Caco-2 (cell line): ENCODE results near the gene MTA3. TPM values are rescaled to one million over a fixed set of nuclear protein-coding genes. Genes with fewer than 3 reads are reported as not detected.

Experiments
- BruUV-seq: library from RNA; stranded (reverse); fragments of 400-500 nt; replicated peaks from 2 replicates; lab custom pipeline; 2021; lab: Mats Ljungman, UMichigan
- CTCF ChIA-PET: fragments of 300-600 bp; sonication (Branson Sonifier 250); formaldehyde crosslinking; loops from one replicate; lab custom pipeline; 2022; ENCODE audit warnings: antibody characterized with exemption; lab: Charles Lee
- POLR2A ChIA-PET: fragments of 300-600 bp; sonication (Branson Sonifier 250); formaldehyde crosslinking; loops from one replicate; lab custom pipeline; 2022; ENCODE audit warnings: antibody characterized with exemption; lab: Charles Lee
- DNase-seq, 2 experiments: peaks; one replicate each; pipeline versions ENCODE4 v3.0.0 to v3.0.0-alpha.2; 2020 to 2022
- H3K27me3 ChIP-seq: replicated peaks from 2 replicates; pipeline ENCODE4 v1.6.0; 2011; ENCODE audit warnings: low read length; ENCODE audit not compliant: control insufficient read depth, insufficient read depth
- H3K36me3 ChIP-seq: 2 replicates; pipeline ENCODE4 v1.5.1; 2011; ENCODE audit warnings: low read length; ENCODE audit not compliant: control insufficient read depth, insufficient read depth
- H3K4me1 ChIP-seq: fragments of 250-450 bp; sonication (Bioruptor Pico); 2 replicates; pipeline ENCODE4 v1.5.1; 2020; ENCODE audit warnings: mild to moderate bottlenecking
- H3K4me3 ChIP-seq: 2 replicates; pipeline ENCODE4 v1.5.1; 2011; ENCODE audit warnings: low read depth, mild to moderate bottlenecking, control low read depth, low read length
- H3K9me3 ChIP-seq: fragments of 250-450 bp; sonication (Bioruptor Pico); 2 replicates; pipeline ENCODE4 v1.5.1; 2020; ENCODE audit warnings: mild to moderate bottlenecking, moderate library complexity
- H3K27ac Mint-ChIP-seq: one replicate; pipeline ENCODE4 v1.8.0; 2022; ENCODE audit warnings: mixed read lengths; ENCODE audit not compliant: unreplicated experiment
- H3K27me3 Mint-ChIP-seq: one replicate; pipeline ENCODE4 v1.8.0; 2022; ENCODE audit warnings: mixed read lengths; ENCODE audit not compliant: insufficient read depth, unreplicated experiment
- H3K36me3 Mint-ChIP-seq: one replicate; pipeline ENCODE4 v1.8.0; 2022; ENCODE audit warnings: mild to moderate bottlenecking, mixed read lengths; ENCODE audit not compliant: insufficient read depth, unreplicated experiment
- H3K4me1 Mint-ChIP-seq: one replicate; pipeline ENCODE4 v1.8.0; 2022; ENCODE audit warnings: low read depth, mixed read lengths; ENCODE audit not compliant: unreplicated experiment
- H3K4me3 Mint-ChIP-seq: one replicate; pipeline ENCODE4 v1.8.0; 2022; ENCODE audit warnings: mild to moderate bottlenecking, moderate library complexity, mixed read lengths; ENCODE audit not compliant: unreplicated experiment
- H3K9me3 Mint-ChIP-seq: one replicate; pipeline ENCODE4 v1.8.0; 2022; ENCODE audit warnings: mixed read lengths; ENCODE audit not compliant: unreplicated experiment
- intact Hi-C: fragments of 100-400 bp; cut with micrococcal nuclease; formaldehyde crosslinking; loops from one replicate; pipeline ENCODE4 v1.10.0; 2022; ENCODE audit not compliant: unreplicated experiment
- total RNA-seq: library from RNA; stranded (reverse); gene quantifications from 2 replicates; pipeline ENCODE4 v1.2.3, GENCODE V29; 2022
- TF ChIP-seq, protein P1 (sequence below), 2 experiments: fragments of 200-600 bp in 1 of 2; IDR thresholded peaks; 1 replicate in 1 of 2; 2 replicates in 1 of 2; pipeline versions ENCODE4 v1.5.1 to v1.8.0; 2011 to 2022; ENCODE audit warnings: antibody characterized with exemption in 1 of 2, control low read depth in 1 of 2, inconsistent platforms in 1 of 2, low read depth in 1 of 2, low read length in 1 of 2, mild to moderate bottlenecking in 1 of 2, moderate library complexity in 1 of 2; ENCODE audit not compliant: insufficient read depth in 1 of 2, severe bottlenecking in 1 of 2, unreplicated experiment in 1 of 2

MTA3 gene
- total RNA-seq, 1 experiment from 2014 or later: 85.7 TPM

- no peaks in the 10 kb centered on the region for H3K9me3 Mint-ChIP-seq
- ChIA-PET CTCF (no interaction called here), POLR2A (no interaction called here)
- H3K27ac Mint-ChIP-seq: no peak overlapping the region
- H3K4me1 ChIP-seq: no peaks in the 10 kb centered on the region
- H3K4me1 Mint-ChIP-seq: no peaks in the 10 kb centered on the region
- DNase-seq: no peak
- no peaks in the 10 kb centered on the region for H3K36me3 Mint-ChIP-seq
- no TSS peak for BruUV-seq
- H3K4me3 ChIP-seq: no peak overlapping the region
- TF ChIP-seq, protein P1, sequence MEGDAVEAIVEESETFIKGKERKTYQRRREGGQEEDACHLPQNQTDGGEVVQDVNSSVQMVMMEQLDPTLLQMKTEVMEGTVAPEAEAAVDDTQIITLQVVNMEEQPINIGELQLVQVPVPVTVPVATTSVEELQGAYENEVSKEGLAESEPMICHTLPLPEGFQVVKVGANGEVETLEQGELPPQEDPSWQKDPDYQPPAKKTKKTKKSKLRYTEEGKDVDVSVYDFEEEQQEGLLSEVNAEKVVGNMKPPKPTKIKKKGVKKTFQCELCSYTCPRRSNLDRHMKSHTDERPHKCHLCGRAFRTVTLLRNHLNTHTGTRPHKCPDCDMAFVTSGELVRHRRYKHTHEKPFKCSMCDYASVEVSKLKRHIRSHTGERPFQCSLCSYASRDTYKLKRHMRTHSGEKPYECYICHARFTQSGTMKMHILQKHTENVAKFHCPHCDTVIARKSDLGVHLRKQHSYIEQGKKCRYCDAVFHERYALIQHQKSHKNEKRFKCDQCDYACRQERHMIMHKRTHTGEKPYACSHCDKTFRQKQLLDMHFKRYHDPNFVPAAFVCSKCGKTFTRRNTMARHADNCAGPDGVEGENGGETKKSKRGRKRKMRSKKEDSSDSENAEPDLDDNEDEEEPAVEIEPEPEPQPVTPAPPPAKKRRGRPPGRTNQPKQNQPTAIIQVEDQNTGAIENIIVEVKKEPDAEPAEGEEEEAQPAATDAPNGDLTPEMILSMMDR (IDR thresholded peaks at IDR 0.05; ENCODE audit: insufficient read depth in 1 of 2, low read depth in 1 of 2, low read length in 1 of 2, severe bottlenecking in 1 of 2, unreplicated experiment in 1 of 2): no peak
- intact Hi-C loops: no loop called here
- no peaks in the 10 kb centered on the region for H3K9me3 ChIP-seq
- no peaks in the 10 kb centered on the region for H3K36me3 ChIP-seq
- no peaks in the 10 kb centered on the region for H3K27me3 Mint-ChIP-seq
- no peaks in the 10 kb centered on the region for H3K27me3 ChIP-seq
- no peak overlapping the region for H3K4me3 Mint-ChIP-seq
These were observed 179.0 kb downstream of the MTA3 start for GRCh38 chr2:42747422-42747821.

DNA sequence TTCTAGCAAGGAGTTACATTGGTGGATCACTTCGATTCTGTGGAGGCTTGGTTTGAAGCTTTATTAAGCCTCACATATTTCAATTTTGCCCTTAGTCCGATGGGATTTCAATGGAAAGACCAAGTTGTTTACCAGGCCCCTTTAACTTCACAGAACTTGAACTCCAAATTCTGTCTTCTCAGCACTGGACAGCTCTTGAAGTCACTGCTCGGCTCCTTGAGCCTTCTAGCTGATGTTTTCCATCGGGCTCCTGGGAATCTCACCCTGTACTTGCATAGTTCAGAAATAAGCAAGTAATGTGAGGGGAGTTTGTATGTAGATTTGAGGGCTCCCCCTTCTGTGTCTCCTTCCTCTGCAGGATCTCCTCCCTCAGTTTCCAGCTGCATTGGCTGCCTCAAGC, 180.4 kb downstream of the MTA3 start:
- Mint-ChIP-seq H3K27me3 (no peaks in the 10 kb centered on the region), H3K4me1 (peaks cover 10% of the 10 kb centered on the region), H3K36me3 (no peaks in the 10 kb centered on the region), H3K27ac (no peak overlapping the region), H3K4me3 (no peak overlapping the region), H3K9me3 (no peaks in the 10 kb centered on the region)
- no peak overlapping the region for H3K4me3 ChIP-seq
- no TSS peak for BruUV-seq
- ChIA-PET POLR2A (no interaction called here), CTCF (no interaction called here)
- H3K4me1 ChIP-seq: peaks cover 5% of the 10 kb centered on the region
- intact Hi-C loops: no loop called here
- H3K9me3 ChIP-seq: no peaks in the 10 kb centered on the region
- no peak for DNase-seq
- H3K27me3 ChIP-seq: no peaks in the 10 kb centered on the region
- H3K36me3 ChIP-seq: no peaks in the 10 kb centered on the region
- TF ChIP-seq, protein P1 (IDR thresholded peaks at IDR 0.05; ENCODE audit: insufficient read depth in 1 of 2, low read depth in 1 of 2, low read length in 1 of 2, severe bottlenecking in 1 of 2, unreplicated experiment in 1 of 2): no peak

DNA sequence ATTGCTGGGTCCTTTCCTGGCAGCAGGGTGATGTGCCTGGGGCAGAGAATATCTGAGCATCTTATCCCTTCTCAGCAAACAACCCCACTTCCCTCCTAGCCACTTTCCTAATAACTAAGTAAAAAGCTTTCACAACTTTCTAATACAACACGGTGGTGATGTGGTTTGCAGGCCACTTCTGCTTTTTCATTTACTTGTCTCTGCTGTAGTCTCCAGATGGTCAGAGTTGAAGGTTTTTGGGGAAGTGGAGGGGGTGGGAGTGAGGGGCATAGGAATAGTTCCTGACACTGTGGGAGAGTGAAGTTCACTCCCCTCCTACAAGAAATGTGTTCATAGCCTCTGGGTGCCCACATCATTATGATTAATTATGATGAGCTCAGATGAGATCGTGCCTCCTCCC, 183.9 kb downstream of the MTA3 start:
- no TSS peak for BruUV-seq
- Mint-ChIP-seq H3K36me3 (no peaks in the 10 kb centered on the region), H3K4me3 (no peak overlapping the region), H3K9me3 (no peaks in the 10 kb centered on the region), H3K27me3 (no peaks in the 10 kb centered on the region), H3K27ac (no peak overlapping the region), H3K4me1 (peaks cover 12% of the 10 kb centered on the region)
- POLR2A ChIA-PET: no interaction called here
- CTCF ChIA-PET: no interaction called here
- Histone ChIP-seq H3K4me1 (peaks cover 9% of the 10 kb centered on the region), H3K4me3 (no peak overlapping the region), H3K9me3 (no peaks in the 10 kb centered on the region), H3K36me3 (no peaks in the 10 kb centered on the region), H3K27me3 (no peaks in the 10 kb centered on the region)
- no peak for DNase-seq
- intact Hi-C loops: no loop called here
- TF ChIP-seq, protein P1 (IDR thresholded peaks at IDR 0.05; ENCODE audit: insufficient read depth in 1 of 2, low read depth in 1 of 2, low read length in 1 of 2, severe bottlenecking in 1 of 2, unreplicated experiment in 1 of 2): no peak
